ENCODE results near the gene RNF157.

RNF157 gene

GRCh38 chr17:76153202-76153601, 87.1 kb downstream of the RNF157 start:
- Mint-ChIP-seq H3K9me3 (no peaks in the 10 kb centered on the region), H3K4me1 (peaks cover 73% of the 10 kb centered on the region), H3K36me3 (peaks cover 24% of the 10 kb centered on the region), H3K27me3 (no peaks in the 10 kb centered on the region), H3K27ac (peak overlapping the region; percentile 90), H3K4me3 (no peak overlapping the region)

- H3K36me3 Mint-ChIP-seq: peaks cover 21% of the 10 kb centered on the region
- peak overlapping the region; percentile 33 for H3K4me3 Mint-ChIP-seq
- no peaks in the 10 kb centered on the region for H3K27me3 Mint-ChIP-seq
- H3K4me1 Mint-ChIP-seq: peaks cover 72% of the 10 kb centered on the region
- peak overlapping the region; percentile 90 for H3K27ac Mint-ChIP-seq
- no peaks in the 10 kb centered on the region for H3K9me3 Mint-ChIP-seq
Measured at GRCh38 chr17:76152591-76152990, 87.7 kb downstream of the RNF157 start.

- peaks cover 18% of the 10 kb centered on the region for H3K36me3 Mint-ChIP-seq
- peaks cover 71% of the 10 kb centered on the region for H3K4me1 Mint-ChIP-seq
- H3K27ac Mint-ChIP-seq: peak overlapping the region; percentile 90
- H3K4me3 Mint-ChIP-seq: peak overlapping the region; percentile 33
- H3K9me3 Mint-ChIP-seq: no peaks in the 10 kb centered on the region
- no peaks in the 10 kb centered on the region for H3K27me3 Mint-ChIP-seq
Measured at GRCh38 chr17:76151896-76152454, 88.3 kb downstream of the RNF157 start.

GRCh38 chr17:76150712-76151622, 89.3 kb downstream of the RNF157 start:
- Mint-ChIP-seq H3K4me1 (peaks cover 74% of the 10 kb centered on the region), H3K4me3 (peak overlapping the region; percentile 33), H3K9me3 (no peaks in the 10 kb centered on the region), H3K36me3 (peaks cover 14% of the 10 kb centered on the region), H3K27ac (peak overlapping the region; percentile 48), H3K27me3 (no peaks in the 10 kb centered on the region)

GRCh38 chr17:76149214-76149613, 91.1 kb downstream of the RNF157 start:
- H3K27ac Mint-ChIP-seq: peak overlapping the region; percentile 90
- peaks cover 13% of the 10 kb centered on the region for H3K36me3 Mint-ChIP-seq
- H3K4me3 Mint-ChIP-seq: no peak overlapping the region
- no peaks in the 10 kb centered on the region for H3K9me3 Mint-ChIP-seq
- H3K4me1 Mint-ChIP-seq: peaks cover 79% of the 10 kb centered on the region
- H3K27me3 Mint-ChIP-seq: no peaks in the 10 kb centered on the region

- Mint-ChIP-seq H3K36me3 (peaks cover 13% of the 10 kb centered on the region), H3K27me3 (no peaks in the 10 kb centered on the region)
Measured at GRCh38 chr17:76148015-76148326, 92.3 kb downstream of the RNF157 start.

GRCh38 chr17:76147211-76148014, 92.9 kb downstream of the RNF157 start:
- Mint-ChIP-seq H3K36me3 (peaks cover 10% of the 10 kb centered on the region), H3K27ac (peak overlapping the region; percentile 23), H3K4me1 (peaks cover 78% of the 10 kb centered on the region), H3K9me3 (no peaks in the 10 kb centered on the region), H3K4me3 (no peak overlapping the region), H3K27me3 (no peaks in the 10 kb centered on the region)

More at GRCh38 chr17:76148015-76148326, 92.3 kb downstream of the RNF157 start:
- H3K4me1 Mint-ChIP-seq: peaks cover 78% of the 10 kb centered on the region
- H3K27ac Mint-ChIP-seq: no peak overlapping the region
- H3K4me3 Mint-ChIP-seq: no peak overlapping the region
- H3K9me3 Mint-ChIP-seq: no peaks in the 10 kb centered on the region

- Mint-ChIP-seq H3K4me3 (peak overlapping the region; percentile 78), H3K36me3 (peaks cover 5% of the 10 kb centered on the region), H3K27me3 (no peaks in the 10 kb centered on the region), H3K4me1 (peaks cover 76% of the 10 kb centered on the region), H3K9me3 (no peaks in the 10 kb centered on the region), H3K27ac (peak overlapping the region; percentile 96)
Measured at GRCh38 chr17:76146053-76146851, 94.0 kb downstream of the RNF157 start.

GRCh38 chr17:76145231-76146052, 94.9 kb downstream of the RNF157 start:
- Mint-ChIP-seq H3K4me3 (peak overlapping the region; percentile 78), H3K9me3 (no peaks in the 10 kb centered on the region), H3K4me1 (peaks cover 71% of the 10 kb centered on the region), H3K27ac (peak overlapping the region; percentile 96), H3K36me3 (peaks cover 4% of the 10 kb centered on the region), H3K27me3 (no peaks in the 10 kb centered on the region)

GRCh38 chr17:76142585-76143041, 97.7 kb downstream of the RNF157 start:
- no peaks in the 10 kb centered on the region for H3K27me3 Mint-ChIP-seq
- peaks cover 2% of the 10 kb centered on the region for H3K36me3 Mint-ChIP-seq
- H3K4me1 Mint-ChIP-seq: peaks cover 64% of the 10 kb centered on the region
- peak overlapping the region; percentile 76 for H3K4me3 Mint-ChIP-seq
- H3K9me3 Mint-ChIP-seq: no peaks in the 10 kb centered on the region
- peak overlapping the region; percentile 61 for H3K27ac Mint-ChIP-seq

- Mint-ChIP-seq H3K27me3 (no peaks in the 10 kb centered on the region), H3K27ac (peak overlapping the region; percentile 61), H3K4me1 (peaks cover 60% of the 10 kb centered on the region), H3K36me3 (no peaks in the 10 kb centered on the region), H3K9me3 (no peaks in the 10 kb centered on the region), H3K4me3 (peak overlapping the region; percentile 76)
Measured at GRCh38 chr17:76142039-76142584, 98.2 kb downstream of the RNF157 start.

GRCh38 chr17:76141212-76142038, 98.9 kb downstream of the RNF157 start, which contains the start of gene FOXJ1:
Gene FOXJ1, minus strand, starts transcription at chr17:76141245. Its CDS starts 850 bp downstream, at chr17:76140395.
- no peaks in the 10 kb centered on the region for H3K27me3 Mint-ChIP-seq
- no peaks in the 10 kb centered on the region for H3K9me3 Mint-ChIP-seq
- no peaks in the 10 kb centered on the region for H3K36me3 Mint-ChIP-seq
- peaks cover 55% of the 10 kb centered on the region for H3K4me1 Mint-ChIP-seq
- H3K27ac Mint-ChIP-seq: peak within 1 kb of the TSS; percentile 37
- H3K4me3 Mint-ChIP-seq: peak within 1 kb of the TSS; percentile 76

- no peak overlapping the region for H3K27ac Mint-ChIP-seq
- H3K9me3 Mint-ChIP-seq: no peaks in the 10 kb centered on the region
- H3K36me3 Mint-ChIP-seq: no peaks in the 10 kb centered on the region
- no peaks in the 10 kb centered on the region for H3K27me3 Mint-ChIP-seq
- peaks cover 48% of the 10 kb centered on the region for H3K4me1 Mint-ChIP-seq
- H3K4me3 Mint-ChIP-seq: peak overlapping the region; percentile 76
Measured at GRCh38 chr17:76140661-76141211, 99.6 kb downstream of the RNF157 start.
